ENCODE data around the gene BIRC6. TPM values are rescaled to one million over a fixed set of nuclear protein-coding genes. Genes with fewer than 3 reads are reported as not detected.

Gene BIRC6
- polyA plus RNA-seq, 3 donors = 11.5 to 32.6 (median 12.9) TPM

GRCh38 chr2:32355976-32356680, 695 bp upstream of the BIRC6 start:
- intact Hi-C loops (cut with micrococcal nuclease) = loop anchor here (5.0 to 10.0 kb wide), 3 partner anchors 69 to 94 kb away; partner anchors contain the start of gene NLRC4 (in 2 of the 2)
- Mint-ChIP-seq H3K27ac (peak overlapping the region; percentile 92 to 97 (median 95)), H3K27me3 (ENCODE audit: low read depth in 3 of 3) (peaks cover 0 to 2% (median 0%) of the 10 kb centered on the region in 3 donors), H3K4me1 (peaks cover 26% of the 10 kb centered on the region), H3K4me3 (peak overlapping the region; percentile 86 to 91), H3K36me3 (peaks cover 0 to 7% of the 10 kb centered on the region in 2 donors), H3K9me3 (peaks cover 0 to 5% (median 0%) of the 10 kb centered on the region in 7 donors)
- H3K27ac ChIP-seq (ENCODE audit: low read depth in 1 of 2, low read length in 2 of 2) = peak overlapping the region; percentile 96 to 99
- TF ChIP-seq CTCF (IDR thresholded peaks at IDR 0.05) = no peak
- peak overlapping the region; percentile 97 for H3K9ac ChIP-seq (ENCODE audit: insufficient read depth, low read length, poor library complexity, severe bottlenecking)
- no peak for DNase-seq
- H3K79me2 ChIP-seq (ENCODE audit: insufficient read depth, low read length) = peaks cover 40% of the 10 kb centered on the region
- WGBS (ENCODE audit: insufficient coverage) = 0% methylated on average over 7 of the region's 10 CpGs
- peak overlapping the region; percentile 84 for H3K4me2 ChIP-seq (replicated peaks; ENCODE audit: extremely low read depth, low read length, poor library complexity, severe bottlenecking)
- H4K20me1 ChIP-seq (ENCODE audit: insufficient read depth, low read length) = peaks cover 31% of the 10 kb centered on the region
- H3K36me3 ChIP-seq (replicated peaks in 1 of 2; ENCODE audit: control insufficient read depth in 1 of 2, insufficient read depth in 2 of 2, low read length in 2 of 2) = peaks cover 2 to 5% of the 10 kb centered on the region in 2 donors
- H3K4me3 ChIP-seq (replicated peaks in 1 of 3; ENCODE audit: low read depth in 2 of 3, low read length in 3 of 3) = peak overlapping the region; percentile 89 to 94 (median 89)
- no peaks in the 10 kb centered on the region for H3K9me3 ChIP-seq (replicated peaks in 1 of 2; ENCODE audit: control insufficient read depth in 1 of 2, insufficient read depth in 1 of 2, low read length in 2 of 2)
- no peaks in the 10 kb centered on the region for H3K27me3 ChIP-seq (ENCODE audit: control insufficient read depth in 2 of 2, insufficient read depth in 2 of 2, low read length in 2 of 2)
- peaks cover 21 to 26% of the 10 kb centered on the region in 2 donors for H3K4me1 ChIP-seq (ENCODE audit: control insufficient read depth in 1 of 2, insufficient read depth in 2 of 2, low read length in 2 of 2)
- H2AFZ ChIP-seq (ENCODE audit: insufficient read depth, low read depth, low read length, poor library complexity, severe bottlenecking) = peak overlapping the region; percentile 81

- Histone ChIP-seq H3K4me1 (ENCODE audit: control insufficient read depth in 1 of 2, insufficient read depth in 2 of 2, low read length in 2 of 2) (peaks cover 26% of the 10 kb centered on the region in 2 donors), H3K9ac (ENCODE audit: insufficient read depth, low read length, poor library complexity, severe bottlenecking) (peak overlapping the region; percentile 97), H3K36me3 (replicated peaks in 1 of 2; ENCODE audit: control insufficient read depth in 1 of 2, insufficient read depth in 2 of 2, low read length in 2 of 2) (peaks cover 2 to 5% of the 10 kb centered on the region in 2 donors), H2AFZ (ENCODE audit: insufficient read depth, low read depth, low read length, poor library complexity, severe bottlenecking) (peak overlapping the region; percentile 80), H4K20me1 (ENCODE audit: insufficient read depth, low read length) (peaks cover 45% of the 10 kb centered on the region), H3K4me3 (replicated peaks in 1 of 3; ENCODE audit: low read depth in 2 of 3, low read length in 3 of 3) (peak overlapping the region; percentile 89 to 93 (median 89)), H3K4me2 (replicated peaks; ENCODE audit: extremely low read depth, low read length, poor library complexity, severe bottlenecking) (peak overlapping the region; percentile 84), H3K79me2 (ENCODE audit: insufficient read depth, low read length) (peaks cover 54% of the 10 kb centered on the region), H3K27ac (ENCODE audit: low read depth in 1 of 2, low read length in 2 of 2) (peak overlapping the region; percentile 96 to 99), H3K9me3 (replicated peaks in 1 of 2; ENCODE audit: control insufficient read depth in 1 of 2, insufficient read depth in 1 of 2, low read length in 2 of 2) (no peaks in the 10 kb centered on the region), H3K27me3 (ENCODE audit: control insufficient read depth in 2 of 2, insufficient read depth in 2 of 2, low read length in 2 of 2) (no peaks in the 10 kb centered on the region)
- Mint-ChIP-seq H3K27ac (peak overlapping the region; percentile 89 to 98 (median 96)), H3K9me3 (peaks cover 0 to 5% (median 0%) of the 10 kb centered on the region in 7 donors), H3K4me1 (peaks cover 34% of the 10 kb centered on the region), H3K4me3 (peak overlapping the region; percentile 91 to 94), H3K36me3 (peaks cover 4 to 13% of the 10 kb centered on the region in 2 donors), H3K27me3 (ENCODE audit: low read depth in 3 of 3) (peaks cover 0 to 4% (median 0%) of the 10 kb centered on the region in 3 donors)
- intact Hi-C loops (cut with micrococcal nuclease) = loop anchor here (5.0 to 10.0 kb wide), 3 partner anchors 70 to 95 kb away; partner anchors contain the start of gene NLRC4 (in 2 of the 2)
- under 1% methylated on average over 45 of the region's 65 CpGs for WGBS (ENCODE audit: insufficient coverage)
- peak; percentile 9 to 35 (median 26) for DNase-seq
- TF ChIP-seq CTCF (IDR thresholded peaks at IDR 0.05) = no peak
Measured at GRCh38 chr2:32357318-32358110, 691 bp downstream of the BIRC6 start.
